SU-DHL-6 (cell line): Measurements from ENCODE around the gene DNMBP.

Source experiments
- EZH2phosphoT487 ChIP-seq: fragments of 200-600 bp; sonication (generic), shearing (Covaris generic); conservative IDR thresholded peaks from 2 replicates; pipeline ENCODE4 v1.6.1; 2018; ENCODE audit warnings: mild to moderate bottlenecking, antibody characterized with exemption, low read length, moderate library complexity, mixed read lengths
- TF ChIP-seq, protein P1 (sequence below): fragments of 200-600 bp; sonication (generic); IDR thresholded peaks from one replicate; pipeline ENCODE4 v1.5.1; 2017; ENCODE audit warnings: antibody characterized with exemption, mild to moderate bottlenecking, low read length, moderate library complexity; ENCODE audit not compliant: insufficient read depth, poor library complexity, severe bottlenecking

- TF ChIP-seq, protein P1, sequence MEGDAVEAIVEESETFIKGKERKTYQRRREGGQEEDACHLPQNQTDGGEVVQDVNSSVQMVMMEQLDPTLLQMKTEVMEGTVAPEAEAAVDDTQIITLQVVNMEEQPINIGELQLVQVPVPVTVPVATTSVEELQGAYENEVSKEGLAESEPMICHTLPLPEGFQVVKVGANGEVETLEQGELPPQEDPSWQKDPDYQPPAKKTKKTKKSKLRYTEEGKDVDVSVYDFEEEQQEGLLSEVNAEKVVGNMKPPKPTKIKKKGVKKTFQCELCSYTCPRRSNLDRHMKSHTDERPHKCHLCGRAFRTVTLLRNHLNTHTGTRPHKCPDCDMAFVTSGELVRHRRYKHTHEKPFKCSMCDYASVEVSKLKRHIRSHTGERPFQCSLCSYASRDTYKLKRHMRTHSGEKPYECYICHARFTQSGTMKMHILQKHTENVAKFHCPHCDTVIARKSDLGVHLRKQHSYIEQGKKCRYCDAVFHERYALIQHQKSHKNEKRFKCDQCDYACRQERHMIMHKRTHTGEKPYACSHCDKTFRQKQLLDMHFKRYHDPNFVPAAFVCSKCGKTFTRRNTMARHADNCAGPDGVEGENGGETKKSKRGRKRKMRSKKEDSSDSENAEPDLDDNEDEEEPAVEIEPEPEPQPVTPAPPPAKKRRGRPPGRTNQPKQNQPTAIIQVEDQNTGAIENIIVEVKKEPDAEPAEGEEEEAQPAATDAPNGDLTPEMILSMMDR, result no peak
- TF ChIP-seq EZH2phosphoT487, result no peak
Measured at GRCh38 chr10:99850021-99850766, 159.6 kb downstream of the DNMBP start.
